T-helper 1 cell treated with Interleukin-12 subunit alpha and Interleukin-12 subunit beta and Interleukin-4 antibody, amounts not matched to agents 30 μg/mL and 1 μg/mL, for 36 hours (primary cell): ENCODE data around the gene HPS1.

Experiments used
- H3K27ac Mint-ChIP-seq: one replicate; pipeline ENCODE4 v1.8.0; 2021; ENCODE audit warnings: mild to moderate bottlenecking, mixed read lengths
- H3K27me3 Mint-ChIP-seq: one replicate; pipeline ENCODE4 v1.8.0; 2021; ENCODE audit warnings: low read depth, mixed read lengths
- H3K36me3 Mint-ChIP-seq: one replicate; pipeline ENCODE4 v1.8.0; 2021; ENCODE audit warnings: low read depth, mixed read lengths
- H3K4me1 Mint-ChIP-seq: one replicate; pipeline ENCODE4 v1.8.0; 2021; ENCODE audit warnings: low read depth, mixed read lengths
- H3K4me3 Mint-ChIP-seq: one replicate; pipeline ENCODE4 v1.8.0; 2021; ENCODE audit warnings: mild to moderate bottlenecking, moderate library complexity, mixed read lengths
- H3K9me3 Mint-ChIP-seq: one replicate; pipeline ENCODE4 v1.8.0; 2021; ENCODE audit warnings: mixed read lengths

Gene HPS1

DNA sequence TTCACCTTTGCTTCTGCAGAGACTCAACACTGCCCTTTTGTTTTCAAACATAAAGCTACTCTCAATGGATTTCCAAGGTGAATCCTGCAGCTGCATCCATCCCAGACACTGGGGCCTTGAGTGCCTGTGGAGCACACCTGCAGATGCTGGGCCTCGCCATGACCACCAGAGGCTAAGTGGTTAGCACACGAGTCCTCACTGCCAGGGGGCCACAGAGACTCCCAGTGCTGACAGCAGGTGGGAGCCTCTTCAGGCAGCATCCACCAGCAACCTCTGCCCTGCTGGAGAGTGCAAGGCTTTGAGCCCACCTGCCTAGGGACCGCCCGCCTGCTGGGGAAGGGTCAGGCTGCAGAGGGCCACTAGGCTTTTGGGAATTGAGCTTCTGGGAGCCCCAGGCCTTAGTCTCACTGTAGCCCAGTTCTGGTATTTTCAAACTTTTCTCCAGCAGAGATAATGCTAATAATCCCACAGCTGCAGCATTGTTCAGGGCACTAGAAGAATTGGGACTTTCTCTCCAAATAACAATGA is 9.4 kb upstream of the HPS1 start:
- H3K4me1 Mint-ChIP-seq = no peaks in the 10 kb centered on the region
- no peaks in the 10 kb centered on the region for H3K9me3 Mint-ChIP-seq

DNA sequence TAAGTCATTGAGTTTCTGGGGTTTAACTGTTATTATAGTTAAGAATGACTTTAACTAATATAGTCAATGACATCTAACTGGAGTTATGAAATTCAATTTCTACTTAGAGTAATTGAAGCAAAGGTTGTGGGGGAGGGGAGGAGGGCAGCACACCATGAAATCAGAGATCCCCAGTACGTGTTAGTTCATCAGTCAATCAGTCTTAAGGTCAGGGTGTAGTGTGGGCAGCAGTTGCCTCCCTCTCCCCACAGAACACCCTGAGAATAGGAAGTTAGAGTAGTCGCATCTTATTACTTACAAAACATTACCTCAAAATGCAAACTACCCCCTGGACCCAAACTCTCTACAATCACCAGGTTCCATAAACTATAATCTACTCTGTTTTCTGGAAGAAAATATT is 7.0 kb upstream of the HPS1 start:
- no peaks in the 10 kb centered on the region for H3K9me3 Mint-ChIP-seq
- no peak overlapping the region for H3K4me3 Mint-ChIP-seq
- H3K27me3 Mint-ChIP-seq = peaks cover 39% of the 10 kb centered on the region
- H3K4me1 Mint-ChIP-seq = no peaks in the 10 kb centered on the region
- H3K27ac Mint-ChIP-seq = no peak overlapping the region
- H3K36me3 Mint-ChIP-seq = no peaks in the 10 kb centered on the region

More for the DNA sequence above, 9.4 kb upstream of the HPS1 start:
- no peaks in the 10 kb centered on the region for H3K36me3 Mint-ChIP-seq
- H3K27me3 Mint-ChIP-seq = peaks cover 25% of the 10 kb centered on the region
- no peak overlapping the region for H3K4me3 Mint-ChIP-seq
- no peak overlapping the region for H3K27ac Mint-ChIP-seq

DNA sequence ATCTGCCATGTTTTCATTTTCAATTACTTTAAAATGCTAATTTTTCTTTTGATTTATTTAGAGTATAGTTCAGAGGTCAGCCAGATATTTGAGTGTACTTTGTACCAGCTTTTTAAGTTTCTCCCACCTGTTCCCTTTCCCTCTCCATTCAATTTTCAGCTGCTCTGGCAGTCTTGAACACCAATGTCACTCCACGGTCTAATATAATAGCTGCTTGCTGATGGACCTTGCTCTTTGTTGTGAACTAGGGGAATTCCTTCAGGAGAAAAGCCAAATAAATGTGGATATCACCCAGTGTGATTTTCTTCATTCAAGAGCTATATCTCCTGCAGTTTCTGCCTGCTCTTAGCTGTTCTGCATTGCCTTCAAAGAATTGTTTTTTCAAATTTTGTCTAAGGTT is 3.9 kb upstream of the HPS1 start:
- peaks cover 35% of the 10 kb centered on the region for H3K27me3 Mint-ChIP-seq
- H3K4me3 Mint-ChIP-seq = no peak overlapping the region
- H3K36me3 Mint-ChIP-seq = no peaks in the 10 kb centered on the region
- no peaks in the 10 kb centered on the region for H3K9me3 Mint-ChIP-seq
- peaks cover 4% of the 10 kb centered on the region for H3K4me1 Mint-ChIP-seq
- H3K27ac Mint-ChIP-seq = no peak overlapping the region

DNA sequence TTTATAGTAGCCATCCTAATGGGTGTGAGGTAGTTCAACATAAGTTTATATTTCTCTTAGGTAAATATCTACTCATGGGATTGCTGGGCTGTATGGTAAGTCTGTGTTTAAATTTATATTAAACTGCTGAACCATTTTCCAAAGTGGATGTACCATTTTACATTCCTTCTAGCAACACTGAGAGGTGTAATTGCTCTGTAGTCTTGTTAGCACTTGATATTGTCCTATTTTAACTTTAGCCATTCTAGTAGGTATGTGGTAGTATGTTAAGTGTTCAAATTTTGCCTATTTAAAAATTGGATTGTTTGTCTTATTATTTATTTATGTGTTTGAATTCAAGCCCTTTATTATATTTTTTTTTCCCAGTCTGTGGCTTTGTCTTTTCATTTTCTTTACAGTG is 2.6 kb upstream of the HPS1 start:
- Mint-ChIP-seq H3K36me3 (peaks cover 6% of the 10 kb centered on the region), H3K9me3 (no peaks in the 10 kb centered on the region), H3K27me3 (peaks cover 35% of the 10 kb centered on the region), H3K27ac (no peak overlapping the region), H3K4me1 (peaks cover 11% of the 10 kb centered on the region), H3K4me3 (no peak overlapping the region)

DNA sequence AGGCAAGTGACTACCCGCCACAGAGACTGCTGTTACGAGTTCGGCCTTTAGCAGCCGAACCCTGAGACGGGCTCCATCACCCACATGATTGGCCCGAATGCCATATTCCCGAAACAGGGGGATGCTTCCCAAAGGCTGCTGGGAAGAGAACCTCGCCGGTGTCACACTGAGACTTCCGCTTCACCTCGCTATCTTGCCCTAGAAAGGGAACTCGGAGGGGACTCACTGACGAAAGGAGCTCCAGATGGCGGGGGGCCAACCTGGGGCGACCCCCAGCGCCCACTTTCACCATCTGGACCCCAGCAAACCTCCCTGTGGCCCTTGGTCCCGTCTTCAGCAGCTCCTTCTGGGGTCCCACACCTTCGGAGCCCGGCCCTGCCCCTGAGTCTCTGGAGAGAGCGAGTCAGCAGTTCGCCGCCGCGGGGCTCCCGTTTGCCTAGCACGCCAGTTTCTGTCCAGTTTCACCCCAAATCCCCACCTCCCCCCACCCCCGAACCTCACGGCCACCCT is 529 bp downstream of the HPS1 start:
- no peaks in the 10 kb centered on the region for H3K9me3 Mint-ChIP-seq
- H3K4me1 Mint-ChIP-seq = peaks cover 23% of the 10 kb centered on the region
- peak overlapping the region; percentile 90 for H3K4me3 Mint-ChIP-seq
- H3K27ac Mint-ChIP-seq = peak overlapping the region; percentile 83
- H3K27me3 Mint-ChIP-seq = peaks cover 21% of the 10 kb centered on the region
- peaks cover 27% of the 10 kb centered on the region for H3K36me3 Mint-ChIP-seq

DNA sequence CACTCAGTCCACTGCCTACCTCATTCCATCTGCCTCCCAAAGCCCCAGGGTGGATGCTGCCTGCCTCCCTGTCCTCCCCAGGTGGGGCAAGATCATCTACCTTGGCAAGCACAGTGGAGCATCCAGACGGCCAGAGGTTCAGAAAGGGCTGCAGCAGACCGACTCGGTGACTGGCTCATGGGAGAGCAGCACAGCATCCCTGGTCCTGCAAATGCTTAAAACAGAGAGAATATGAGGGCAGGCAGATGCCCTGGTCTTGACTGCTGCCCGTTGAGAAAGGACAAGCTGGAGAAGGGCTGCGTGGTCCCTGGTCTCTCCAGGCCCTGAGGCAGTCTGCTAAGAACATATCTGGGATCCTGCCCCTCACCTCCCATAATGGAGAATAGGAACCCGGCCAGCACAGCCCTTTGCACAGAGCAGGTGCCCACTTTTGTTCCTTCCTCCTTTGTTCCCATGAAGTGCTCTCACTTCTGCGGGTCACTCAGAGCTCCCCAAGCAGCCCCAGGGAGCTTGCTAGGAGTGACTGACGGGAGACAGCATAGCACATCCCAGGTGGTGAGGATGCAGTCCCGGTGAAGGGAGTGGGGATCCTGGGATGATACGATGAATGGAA is 1.4 kb downstream of the HPS1 start:
- no peaks in the 10 kb centered on the region for H3K9me3 Mint-ChIP-seq

DNA sequence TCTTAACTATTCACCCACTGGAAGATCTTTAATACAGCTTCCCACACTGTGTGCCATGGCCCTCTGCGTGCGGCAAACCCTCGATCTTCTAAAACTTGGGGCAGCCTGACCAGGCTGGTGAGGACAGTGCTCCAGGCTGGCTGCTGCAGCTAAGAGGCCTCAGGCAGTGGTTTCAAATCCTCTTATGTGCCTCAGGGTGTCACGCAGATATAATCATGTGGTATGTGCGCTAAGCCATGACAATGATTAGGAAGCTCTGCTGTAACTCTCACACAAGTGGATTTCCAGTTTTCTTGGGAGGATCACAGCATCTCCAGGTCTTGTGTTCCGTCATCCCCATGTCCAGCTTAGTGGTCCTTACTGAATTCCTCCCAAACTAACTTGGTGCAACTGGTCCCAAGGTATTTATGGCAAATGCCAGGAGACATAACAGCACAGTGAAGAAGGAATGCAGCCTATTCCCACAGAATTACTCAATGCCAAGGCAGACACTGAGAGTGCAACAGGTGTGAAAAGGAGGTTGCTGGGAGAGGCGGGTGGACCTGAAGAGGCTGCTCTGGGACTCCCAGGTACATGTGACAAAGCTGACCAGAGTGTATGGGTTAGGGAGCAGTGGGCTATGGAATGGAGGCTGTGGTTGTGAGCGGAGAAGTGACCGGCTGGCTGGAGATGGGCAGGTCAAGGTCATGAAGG is 2.3 kb downstream of the HPS1 start:
- Mint-ChIP-seq H3K27me3 (peaks cover 7% of the 10 kb centered on the region), H3K36me3 (peaks cover 37% of the 10 kb centered on the region), H3K9me3 (peaks cover 2% of the 10 kb centered on the region), H3K4me1 (peaks cover 25% of the 10 kb centered on the region), H3K27ac (peak overlapping the region; percentile 70), H3K4me3 (peak overlapping the region; percentile 58)

More for the DNA sequence above, 1.4 kb downstream of the HPS1 start:
- Mint-ChIP-seq H3K36me3 (peaks cover 32% of the 10 kb centered on the region), H3K4me1 (peaks cover 25% of the 10 kb centered on the region), H3K27ac (no peak overlapping the region), H3K27me3 (peaks cover 12% of the 10 kb centered on the region), H3K4me3 (peak overlapping the region; percentile 90)

DNA sequence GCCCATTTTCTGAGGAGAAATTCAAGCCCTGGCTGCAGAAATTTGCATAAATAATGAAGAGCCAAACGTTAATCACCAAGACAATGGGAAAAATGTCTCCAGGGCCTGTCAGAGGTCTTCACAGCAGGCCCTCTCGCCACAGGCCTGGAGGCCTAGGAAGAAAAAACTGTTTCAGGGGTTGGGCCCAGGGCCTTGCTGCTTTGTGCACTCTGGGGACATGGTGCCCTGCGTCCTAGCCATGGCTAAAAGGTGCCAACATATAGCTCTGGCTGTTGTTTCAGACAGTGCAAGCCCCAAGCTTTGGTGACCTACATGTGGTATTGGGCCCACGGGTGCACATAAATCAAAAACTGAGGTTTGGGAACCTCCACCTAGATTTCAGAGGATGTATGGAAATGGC is 8.0 kb downstream of the HPS1 start:
- no peak overlapping the region for H3K27ac Mint-ChIP-seq
- no peak overlapping the region for H3K4me3 Mint-ChIP-seq
- H3K27me3 Mint-ChIP-seq = no peaks in the 10 kb centered on the region
- peaks cover 2% of the 10 kb centered on the region for H3K9me3 Mint-ChIP-seq
- peaks cover 59% of the 10 kb centered on the region for H3K36me3 Mint-ChIP-seq
- peaks cover 13% of the 10 kb centered on the region for H3K4me1 Mint-ChIP-seq

DNA sequence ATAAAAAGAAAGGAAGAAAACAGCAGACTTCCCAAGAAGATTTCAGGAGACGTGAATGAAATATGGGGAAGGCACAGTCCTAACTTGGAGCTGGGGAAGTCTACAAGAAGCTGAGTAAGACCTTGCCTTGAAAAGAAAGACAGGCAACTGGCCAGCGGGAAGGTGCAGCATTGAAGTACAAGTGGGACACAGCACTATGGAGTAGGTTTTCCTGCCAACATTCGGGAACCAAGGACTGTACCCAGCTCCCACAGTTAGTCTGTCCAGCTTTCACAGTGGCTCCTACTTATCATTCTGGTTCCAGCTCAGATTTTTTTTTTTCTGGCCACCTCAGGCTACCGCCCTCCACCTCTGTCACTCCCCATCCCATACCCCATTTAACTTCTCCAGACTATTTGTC is 10.0 kb downstream of the HPS1 start:
- H3K27me3 Mint-ChIP-seq = no peaks in the 10 kb centered on the region

DNA sequence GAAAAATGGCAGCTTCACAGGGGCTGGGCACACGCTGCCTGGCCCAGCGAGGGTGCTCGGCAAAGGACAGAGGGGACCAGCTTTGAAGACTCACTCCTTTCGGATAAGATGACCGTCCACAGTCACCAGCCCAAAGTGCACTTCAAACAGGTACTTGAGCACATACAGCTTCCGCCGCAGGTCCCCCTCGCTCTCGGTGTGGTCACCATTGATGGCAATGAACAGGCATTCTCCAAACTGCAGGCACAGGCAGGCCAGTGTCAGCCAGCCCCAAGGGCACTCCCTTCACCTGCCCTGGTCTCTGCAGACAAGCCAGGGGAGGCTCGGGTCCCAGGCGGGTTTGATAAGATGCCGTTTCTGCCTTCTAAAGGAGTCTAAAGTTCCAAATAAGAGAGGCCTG is 11.6 kb downstream of the HPS1 start:
- Mint-ChIP-seq H3K4me3 (no peak overlapping the region), H3K36me3 (peaks cover 59% of the 10 kb centered on the region), H3K27ac (no peak overlapping the region), H3K9me3 (peaks cover 12% of the 10 kb centered on the region), H3K4me1 (no peaks in the 10 kb centered on the region), H3K27me3 (no peaks in the 10 kb centered on the region)

More for the DNA sequence above, 10.0 kb downstream of the HPS1 start:
- Mint-ChIP-seq H3K9me3 (peaks cover 12% of the 10 kb centered on the region), H3K4me1 (peaks cover 4% of the 10 kb centered on the region), H3K27ac (no peak overlapping the region), H3K36me3 (peaks cover 57% of the 10 kb centered on the region), H3K4me3 (no peak overlapping the region)

DNA sequence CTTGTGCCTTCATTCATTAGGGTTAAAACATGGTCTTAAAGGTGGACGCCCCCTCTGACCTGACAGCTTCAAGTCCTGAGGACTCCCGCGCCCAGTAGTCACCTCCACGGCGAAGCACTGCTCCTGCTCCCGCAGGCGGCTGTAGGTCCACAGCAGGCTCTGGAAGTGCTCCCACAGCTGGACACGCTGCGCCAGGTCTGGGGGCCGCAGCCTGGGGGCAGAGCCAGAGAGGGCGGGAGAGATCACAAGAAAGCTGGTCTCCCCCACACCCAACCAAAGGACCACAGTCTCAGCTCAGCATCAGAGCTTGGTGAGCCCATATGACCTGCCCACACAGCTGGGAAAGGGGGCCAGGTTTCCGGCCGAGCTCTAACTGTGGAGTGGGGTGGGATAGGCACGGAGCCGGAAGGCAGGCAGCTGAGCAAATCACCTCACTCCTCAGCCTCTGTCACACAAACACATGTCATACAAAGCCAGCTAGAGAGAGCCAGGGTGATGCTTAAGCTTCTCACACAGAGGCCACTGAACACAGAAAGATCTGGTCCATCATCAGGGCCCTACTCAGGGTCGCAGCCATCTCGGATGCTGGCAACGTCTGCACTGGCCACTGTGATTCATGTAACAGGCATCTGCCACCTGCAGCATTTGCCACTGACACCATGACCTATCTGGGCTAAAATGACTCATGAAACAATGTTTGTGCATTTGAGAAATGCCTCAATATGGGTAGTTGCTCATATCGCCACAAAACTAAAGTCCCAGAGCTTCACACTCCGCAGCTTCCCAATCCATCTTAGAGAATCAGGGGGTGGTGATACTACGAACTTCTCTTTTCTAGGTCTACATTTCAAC is 12.6 kb downstream of the HPS1 start:
- Mint-ChIP-seq H3K27me3 (no peaks in the 10 kb centered on the region), H3K4me3 (no peak overlapping the region), H3K9me3 (peaks cover 9% of the 10 kb centered on the region), H3K36me3 (peaks cover 50% of the 10 kb centered on the region), H3K4me1 (no peaks in the 10 kb centered on the region), H3K27ac (no peak overlapping the region)

DNA sequence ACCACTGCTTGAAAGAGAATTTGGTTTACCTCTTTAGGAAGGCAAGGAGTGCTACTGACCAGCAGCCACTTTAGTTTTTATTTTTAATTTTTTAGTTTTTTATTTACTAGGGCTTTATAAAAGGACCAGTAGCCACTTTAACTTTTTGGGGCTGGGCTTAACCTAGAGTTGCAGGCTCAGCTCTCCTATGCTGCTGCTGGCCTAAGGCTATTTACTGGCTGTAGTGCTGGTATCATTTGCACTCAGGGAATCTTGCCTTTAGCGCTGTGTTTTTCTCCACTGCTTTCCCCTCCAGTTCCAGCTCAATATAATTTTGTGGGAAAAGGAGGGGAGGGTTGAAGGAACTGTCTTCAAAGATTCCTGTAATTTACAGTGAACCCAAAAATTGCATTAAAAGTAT is 13.4 kb downstream of the HPS1 start:
- H3K4me1 Mint-ChIP-seq = no peaks in the 10 kb centered on the region
- no peaks in the 10 kb centered on the region for H3K27me3 Mint-ChIP-seq
- H3K27ac Mint-ChIP-seq = no peak overlapping the region
- H3K36me3 Mint-ChIP-seq = peaks cover 45% of the 10 kb centered on the region
- H3K4me3 Mint-ChIP-seq = no peak overlapping the region
- peaks cover 9% of the 10 kb centered on the region for H3K9me3 Mint-ChIP-seq

DNA sequence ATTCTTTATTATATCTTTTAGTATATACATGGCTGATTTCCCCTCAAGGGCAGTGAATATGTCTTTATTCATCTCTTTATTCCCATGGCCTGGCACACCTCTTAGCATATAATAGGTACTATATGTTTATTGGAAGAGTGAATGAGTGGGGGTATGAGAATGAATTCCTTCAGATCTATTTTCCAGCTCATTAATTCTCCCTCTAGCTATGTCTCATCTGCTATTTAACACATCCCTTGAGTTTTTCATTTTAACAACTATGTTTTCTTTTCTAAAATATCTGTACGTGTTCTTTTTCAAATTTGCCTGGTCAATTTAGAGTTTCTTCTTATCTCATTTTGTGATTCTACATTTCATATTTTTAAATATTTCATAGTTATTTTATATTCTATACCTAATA is 14.4 kb downstream of the HPS1 start:
- H3K4me1 Mint-ChIP-seq = no peaks in the 10 kb centered on the region
- no peaks in the 10 kb centered on the region for H3K27me3 Mint-ChIP-seq
- no peak overlapping the region for H3K4me3 Mint-ChIP-seq
- H3K27ac Mint-ChIP-seq = no peak overlapping the region
- H3K9me3 Mint-ChIP-seq = peaks cover 9% of the 10 kb centered on the region
- H3K36me3 Mint-ChIP-seq = peaks cover 39% of the 10 kb centered on the region

DNA sequence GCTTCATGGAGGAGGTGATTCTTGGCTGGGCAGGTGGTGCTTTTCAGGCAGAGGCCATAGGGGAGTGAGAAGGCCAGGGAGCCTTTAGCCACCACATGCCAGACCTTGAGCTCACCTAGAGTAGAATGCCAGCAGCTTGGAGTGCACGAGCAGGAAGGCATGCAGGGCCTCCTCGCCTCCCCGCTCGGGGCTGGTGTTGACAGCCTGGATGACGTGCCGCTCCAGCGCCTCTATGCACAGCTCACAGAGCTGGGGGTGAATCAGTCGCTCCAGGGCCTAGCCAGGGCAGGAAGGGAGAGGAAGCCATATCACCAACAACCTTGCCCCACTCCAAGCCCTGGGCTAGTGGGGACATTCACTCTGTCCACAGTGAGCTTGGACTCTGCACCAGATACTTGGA is 15.7 kb downstream of the HPS1 start:
- Mint-ChIP-seq H3K4me3 (no peak overlapping the region), H3K36me3 (peaks cover 40% of the 10 kb centered on the region), H3K4me1 (no peaks in the 10 kb centered on the region), H3K27me3 (no peaks in the 10 kb centered on the region), H3K27ac (no peak overlapping the region), H3K9me3 (peaks cover 9% of the 10 kb centered on the region)
